CD8-positive, alpha-beta memory T cell (primary cell): ENCODE data around the gene C1QL1. TPM values are rescaled to one million over a fixed set of nuclear protein-coding genes. Genes with fewer than 3 reads are reported as not detected.
A peak's percentile ranks its signal among the peaks of the same experiment; 100 is the strongest.

Experiments
- CTCF ChIA-PET: fragments of 350-600 bp; sonication (Branson Sonifier 250); formaldehyde crosslinking; loops from one replicate; lab custom pipeline; 2021; ENCODE audit warnings: antibody characterized with exemption; lab: Charles Lee
- POLR2A ChIA-PET: fragments of 350-600 bp; sonication (Branson Sonifier 250); formaldehyde crosslinking; loops from one replicate; lab custom pipeline; 2021; ENCODE audit warnings: antibody characterized with exemption; lab: Charles Lee
- DNase-seq, 5 donors: peaks; one replicate each; pipeline versions ENCODE4 v3.0.0 to v3.0.0-alpha.2; 2020 to 2022; ENCODE audit warnings: mixed read lengths in 1 of 5
- H3K27ac ChIP-seq: one replicate; pipeline ENCODE4 v1.7.0; 2013; ENCODE audit warnings: low read depth, mild to moderate bottlenecking, low read length, moderate library complexity
- H3K27me3 ChIP-seq: 2 replicates; pipeline ENCODE4 v1.7.0; 2013; ENCODE audit warnings: low read length, mild to moderate bottlenecking; ENCODE audit not compliant: insufficient read depth, poor library complexity, severe bottlenecking
- H3K36me3 ChIP-seq: 2 replicates; pipeline ENCODE4 v1.7.0; 2013; ENCODE audit warnings: mild to moderate bottlenecking, low read length, moderate library complexity; ENCODE audit not compliant: insufficient read depth
- H3K4me1 ChIP-seq: 2 replicates; pipeline ENCODE4 v1.7.0; 2013; ENCODE audit warnings: mild to moderate bottlenecking, low read length, moderate library complexity; ENCODE audit not compliant: insufficient read depth
- H3K4me3 ChIP-seq: 2 replicates; pipeline ENCODE4 v1.7.0; 2013; ENCODE audit warnings: mild to moderate bottlenecking, low read length
- H3K9me3 ChIP-seq: 2 replicates; pipeline ENCODE4 v1.7.0; 2013; ENCODE audit warnings: mild to moderate bottlenecking, low read length
- H3K27ac Mint-ChIP-seq, 8 donors: one replicate each; pipeline ENCODE4 v1.8.0; 2020 to 2021; ENCODE audit warnings: mixed read lengths in 8 of 8, mild to moderate bottlenecking in 6 of 8, inconsistent platforms in 3 of 8, moderate library complexity in 3 of 8
- H3K27me3 Mint-ChIP-seq, 2 donors: one replicate each; pipeline ENCODE4 v1.8.0; 2020 to 2021; ENCODE audit warnings: mixed read lengths in 2 of 2, mild to moderate bottlenecking in 1 of 2, moderate library complexity in 1 of 2
- H3K36me3 Mint-ChIP-seq, 3 donors: one replicate each; pipeline ENCODE4 v1.8.0; 2020 to 2021; ENCODE audit warnings: mixed read lengths in 3 of 3, inconsistent platforms in 1 of 3, mild to moderate bottlenecking in 1 of 3
- H3K4me1 Mint-ChIP-seq, 3 donors: one replicate each; pipeline ENCODE4 v1.8.0; 2020 to 2021; ENCODE audit warnings: mixed read lengths in 3 of 3, inconsistent platforms in 1 of 3, mild to moderate bottlenecking in 1 of 3
- H3K4me3 Mint-ChIP-seq, 7 donors: one replicate each; pipeline ENCODE4 v1.8.0; 2020 to 2021; ENCODE audit warnings: mixed read lengths in 7 of 7, mild to moderate bottlenecking in 6 of 7, moderate library complexity in 4 of 7, inconsistent platforms in 2 of 7
- H3K9me3 Mint-ChIP-seq, 5 donors: one replicate each; pipeline ENCODE4 v1.8.0; 2020 to 2022; ENCODE audit warnings: mixed read lengths in 5 of 5, mild to moderate bottlenecking in 3 of 5, moderate library complexity in 2 of 5, inconsistent platforms in 1 of 5
- polyA plus RNA-seq: library from polyadenylated mRNA; unstranded; fragments of 300-500 nt; fragmentation: Illumina TruSeq; gene quantifications from one replicate; pipeline ENCODE4 v1.2.3, GENCODE V29; 2021
- total RNA-seq, 2 experiments: library from RNA; stranded (reverse); gene quantifications; one replicate each; pipeline ENCODE4 v1.2.3, GENCODE V29; 2021

C1QL1 gene
- total and polyA plus RNA-seq, 3 experiments from 2014 or later: not detected

GRCh38 chr17:44982113-44982702 lies 14.1 kb upstream of the C1QL1 start:
- Histone ChIP-seq H3K27ac (no peak overlapping the region), H3K9me3 (no peaks in the 10 kb centered on the region), H3K4me3 (no peak overlapping the region), H3K36me3 (no peaks in the 10 kb centered on the region), H3K27me3 (peaks cover 25% of the 10 kb centered on the region), H3K4me1 (peaks cover 2% of the 10 kb centered on the region)
- H3K4me1 Mint-ChIP-seq: peaks cover 0 to 1% (median 0%) of the 10 kb centered on the region in 3 donors
- POLR2A ChIA-PET: no interaction called here
- no peak overlapping the region for H3K4me3 Mint-ChIP-seq
- DNase-seq: no peak
- peaks cover 0 to 2% (median 0%) of the 10 kb centered on the region in 5 donors for H3K9me3 Mint-ChIP-seq
- peaks cover 22 to 32% of the 10 kb centered on the region in 2 donors for H3K27me3 Mint-ChIP-seq
- peak overlapping the region in 1 of 8 donors; percentile 1 for H3K27ac Mint-ChIP-seq
- CTCF ChIA-PET: no interaction called here
- H3K36me3 Mint-ChIP-seq: peaks cover 0 to 4% (median 1%) of the 10 kb centered on the region in 3 donors

DNA sequence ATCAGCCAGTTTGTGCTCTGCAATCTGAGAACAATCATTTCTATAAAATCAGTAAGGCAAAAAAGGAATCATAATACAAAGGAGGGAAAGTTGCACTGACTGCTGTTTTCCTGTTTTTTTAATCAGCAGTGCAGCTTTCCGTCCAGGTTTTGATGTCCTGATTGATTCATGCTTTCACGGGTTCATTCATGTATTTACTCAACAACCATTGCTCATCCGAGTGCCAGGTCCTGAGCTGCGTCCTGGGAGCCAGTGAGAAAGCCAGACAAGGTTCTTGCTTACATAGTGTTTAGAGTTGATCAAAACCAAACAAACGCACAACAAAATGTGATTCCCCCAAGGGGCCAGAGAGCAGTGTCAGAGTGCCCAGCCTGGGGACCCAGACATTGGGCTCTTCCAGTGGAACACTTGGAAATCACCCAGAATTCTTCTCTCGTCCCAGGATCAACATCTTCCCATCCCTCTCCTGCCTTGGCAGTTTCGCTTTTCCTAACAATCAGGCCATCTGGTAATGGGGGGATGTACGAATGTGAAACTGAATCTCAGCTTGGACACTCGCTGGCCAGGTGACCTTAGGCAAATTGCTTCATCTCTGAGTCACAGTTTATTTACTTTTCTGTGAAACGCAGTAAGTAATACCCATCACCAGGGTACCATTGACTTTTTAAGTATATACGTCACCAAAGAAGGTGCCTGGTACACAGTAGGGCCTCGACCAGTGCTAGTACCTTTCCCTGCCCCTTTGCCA lies 13.3 kb upstream of the C1QL1 start:
- H3K9me3 ChIP-seq: no peaks in the 10 kb centered on the region
- no peaks in the 10 kb centered on the region for H3K36me3 ChIP-seq
- Mint-ChIP-seq H3K9me3 (peaks cover 0 to 2% (median 0%) of the 10 kb centered on the region in 5 donors), H3K4me1 (no peaks in the 10 kb centered on the region), H3K27me3 (peaks cover 19 to 35% of the 10 kb centered on the region in 2 donors), H3K27ac (no peak overlapping the region), H3K4me3 (no peak overlapping the region), H3K36me3 (peaks cover 0 to 4% (median 1%) of the 10 kb centered on the region in 3 donors)
- DNase-seq: no peak
- no peak overlapping the region for H3K27ac ChIP-seq
- H3K4me3 ChIP-seq: no peak overlapping the region
- ChIA-PET CTCF (no interaction called here), POLR2A (no interaction called here)
- H3K4me1 ChIP-seq: no peaks in the 10 kb centered on the region
- H3K27me3 ChIP-seq: peaks cover 22% of the 10 kb centered on the region

GRCh38 chr17:44979426-44979995 lies 11.4 kb upstream of the C1QL1 start:
- Histone ChIP-seq H3K27ac (no peak overlapping the region), H3K36me3 (no peaks in the 10 kb centered on the region), H3K4me3 (no peak overlapping the region), H3K27me3 (peaks cover 15% of the 10 kb centered on the region), H3K9me3 (no peaks in the 10 kb centered on the region), H3K4me1 (no peaks in the 10 kb centered on the region)
- peaks cover 0 to 2% (median 0%) of the 10 kb centered on the region in 5 donors for H3K9me3 Mint-ChIP-seq
- CTCF ChIA-PET: no interaction called here
- no peak for DNase-seq
- POLR2A ChIA-PET: interaction anchor here (0.6 kb wide), 1 partner anchor 924 kb away, joined by 5 read pairs; no protein-coding TSS in a partner anchor
- no peak overlapping the region for H3K4me3 Mint-ChIP-seq
- no peak overlapping the region for H3K27ac Mint-ChIP-seq
- peaks cover 0 to 4% (median 1%) of the 10 kb centered on the region in 3 donors for H3K36me3 Mint-ChIP-seq
- H3K4me1 Mint-ChIP-seq: no peaks in the 10 kb centered on the region
- H3K27me3 Mint-ChIP-seq: peaks cover 16 to 41% of the 10 kb centered on the region in 2 donors

DNA sequence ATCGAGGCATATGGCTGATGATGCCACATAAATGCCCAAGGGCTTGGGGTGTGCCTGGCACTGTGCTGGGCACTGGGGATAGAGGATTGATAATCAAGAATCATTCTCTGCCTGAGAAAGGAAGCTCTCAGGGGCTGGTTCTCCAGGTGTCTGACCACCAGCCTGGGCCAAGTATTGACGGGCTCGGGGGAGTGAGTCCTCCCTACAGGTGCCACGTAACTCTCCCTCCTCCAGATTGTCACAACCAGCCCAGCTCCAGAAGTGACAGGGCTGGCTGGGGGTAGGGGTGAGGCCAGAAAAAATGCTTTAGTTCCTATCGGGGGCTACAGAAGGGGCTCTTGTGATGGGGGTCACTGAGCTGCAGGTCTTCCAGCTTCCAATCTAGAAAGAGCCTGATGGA lies 10.7 kb upstream of the C1QL1 start:
- Histone ChIP-seq H3K4me1 (no peaks in the 10 kb centered on the region), H3K36me3 (no peaks in the 10 kb centered on the region), H3K27ac (no peak overlapping the region), H3K4me3 (no peak overlapping the region), H3K27me3 (peaks cover 15% of the 10 kb centered on the region), H3K9me3 (no peaks in the 10 kb centered on the region)
- H3K4me3 Mint-ChIP-seq: no peak overlapping the region
- ChIA-PET POLR2A (no interaction called here), CTCF (no interaction called here)
- H3K27me3 Mint-ChIP-seq: peaks cover 19 to 44% of the 10 kb centered on the region in 2 donors
- H3K4me1 Mint-ChIP-seq: no peaks in the 10 kb centered on the region
- H3K36me3 Mint-ChIP-seq: peaks cover 0 to 4% (median 1%) of the 10 kb centered on the region in 3 donors
- DNase-seq: no peak
- no peak overlapping the region for H3K27ac Mint-ChIP-seq
- peaks cover 0 to 2% (median 0%) of the 10 kb centered on the region in 5 donors for H3K9me3 Mint-ChIP-seq

DNA sequence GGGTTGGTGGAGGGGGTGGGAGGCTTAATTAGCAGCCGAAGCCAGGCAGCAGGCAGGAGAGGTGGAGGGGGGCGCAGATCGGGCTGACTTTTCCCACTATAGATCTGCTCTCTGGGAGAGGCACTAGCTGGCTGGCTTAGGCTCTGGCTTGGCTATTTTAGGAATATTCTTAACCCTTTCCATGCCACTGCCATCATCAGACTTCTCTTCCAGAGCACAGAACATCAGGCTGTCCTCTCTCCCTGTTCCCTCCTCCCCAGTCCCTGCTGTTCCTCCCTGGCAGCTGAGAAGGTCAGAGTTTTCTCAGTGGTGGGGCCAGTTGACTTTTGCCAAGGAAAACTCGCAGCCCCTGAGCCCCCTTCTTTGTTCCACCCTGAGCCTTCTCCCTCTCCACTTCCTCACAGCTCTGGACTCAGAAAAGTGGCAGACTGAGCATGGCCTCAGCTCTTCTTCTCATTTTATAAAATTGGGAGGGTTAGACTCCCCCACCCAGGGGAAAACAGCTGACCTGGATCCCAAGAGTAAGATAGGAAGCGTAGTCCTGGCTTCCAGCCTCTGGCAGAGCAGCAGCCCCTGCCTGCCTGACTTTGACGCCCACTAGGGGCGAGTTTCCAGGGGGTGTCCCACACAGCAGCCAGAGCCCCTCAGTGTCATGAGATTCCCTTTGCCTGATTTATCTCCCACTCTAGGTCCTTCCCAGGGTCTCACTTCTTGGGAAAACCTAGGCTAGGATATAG lies 9.9 kb upstream of the C1QL1 start:
- Mint-ChIP-seq H3K9me3 (peaks cover 0 to 2% (median 0%) of the 10 kb centered on the region in 5 donors), H3K4me3 (no peak overlapping the region), H3K36me3 (peaks cover 0 to 4% (median 1%) of the 10 kb centered on the region in 3 donors), H3K27ac (no peak overlapping the region), H3K4me1 (no peaks in the 10 kb centered on the region), H3K27me3 (peaks cover 21 to 47% of the 10 kb centered on the region in 2 donors)
- H3K27me3 ChIP-seq: peaks cover 15% of the 10 kb centered on the region
- no peak overlapping the region for H3K4me3 ChIP-seq
- H3K27ac ChIP-seq: no peak overlapping the region
- no peaks in the 10 kb centered on the region for H3K9me3 ChIP-seq
- POLR2A ChIA-PET: no interaction called here
- H3K36me3 ChIP-seq: no peaks in the 10 kb centered on the region
- CTCF ChIA-PET: interaction anchor here (0.8 kb wide), 1 partner anchor 18 kb away, joined by 3 read pairs; no protein-coding TSS in a partner anchor
- no peak for DNase-seq
- no peaks in the 10 kb centered on the region for H3K4me1 ChIP-seq

DNA sequence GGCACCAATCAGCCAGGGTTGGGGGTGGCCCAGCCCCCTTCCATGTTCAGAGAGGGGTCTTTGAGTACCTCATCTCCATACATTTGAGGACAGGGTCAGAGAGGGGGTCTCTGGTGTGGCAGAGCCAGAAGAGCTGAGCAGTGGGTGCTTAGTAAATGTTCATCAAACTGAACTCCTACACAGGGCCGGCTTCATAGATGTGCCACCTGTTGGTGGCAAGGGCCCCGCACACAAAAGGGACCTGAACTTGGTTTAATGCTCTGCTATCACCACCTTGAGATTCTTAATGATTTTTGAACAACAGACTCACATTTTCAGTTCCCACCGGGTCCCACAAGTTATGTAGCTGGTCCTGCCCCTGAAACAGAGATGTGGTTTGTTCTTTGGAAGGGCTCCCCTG lies 9.0 kb upstream of the C1QL1 start:
- Histone ChIP-seq H3K9me3 (no peaks in the 10 kb centered on the region), H3K27ac (no peak overlapping the region), H3K36me3 (no peaks in the 10 kb centered on the region), H3K27me3 (peaks cover 15% of the 10 kb centered on the region), H3K4me1 (no peaks in the 10 kb centered on the region), H3K4me3 (no peak overlapping the region)
- DNase-seq: no peak
- peaks cover 0 to 3% (median 1%) of the 10 kb centered on the region in 3 donors for H3K4me1 Mint-ChIP-seq
- H3K27ac Mint-ChIP-seq: no peak overlapping the region
- CTCF ChIA-PET: interaction anchor here (0.8 kb wide), 1 partner anchor 17 kb away, joined by 3 read pairs; no protein-coding TSS in a partner anchor
- peaks cover 0 to 4% (median 1%) of the 10 kb centered on the region in 3 donors for H3K36me3 Mint-ChIP-seq
- H3K27me3 Mint-ChIP-seq: peaks cover 23 to 54% of the 10 kb centered on the region in 2 donors
- no peaks in the 10 kb centered on the region for H3K9me3 Mint-ChIP-seq
- POLR2A ChIA-PET: no interaction called here
- H3K4me3 Mint-ChIP-seq: no peak overlapping the region

DNA sequence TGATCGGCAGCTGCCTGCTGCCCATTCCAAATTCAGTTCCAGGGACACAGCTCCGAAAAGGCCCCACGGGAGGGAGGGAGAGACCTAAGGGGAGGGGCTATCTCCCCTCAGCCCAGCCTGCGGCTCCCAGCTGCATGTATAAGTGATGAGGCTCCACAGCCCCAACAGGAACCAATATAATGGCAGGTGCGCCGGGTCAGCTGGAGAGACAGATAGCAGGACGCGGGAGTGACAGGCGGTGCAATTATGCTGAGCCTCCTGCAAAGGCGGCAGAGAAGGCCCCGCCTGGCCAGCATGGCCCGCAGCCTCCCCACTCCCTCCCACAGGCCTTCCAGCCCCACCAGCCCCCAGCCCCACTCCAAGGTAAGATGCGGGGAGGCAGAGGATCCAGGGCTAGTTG lies 8.1 kb upstream of the C1QL1 start:
- Histone ChIP-seq H3K4me3 (no peak overlapping the region), H3K27ac (no peak overlapping the region), H3K27me3 (peaks cover 15% of the 10 kb centered on the region), H3K9me3 (no peaks in the 10 kb centered on the region), H3K4me1 (no peaks in the 10 kb centered on the region), H3K36me3 (no peaks in the 10 kb centered on the region)
- H3K9me3 Mint-ChIP-seq: no peaks in the 10 kb centered on the region
- H3K36me3 Mint-ChIP-seq: peaks cover 0 to 4% (median 1%) of the 10 kb centered on the region in 3 donors
- POLR2A ChIA-PET: no interaction called here
- DNase-seq: no peak
- H3K4me1 Mint-ChIP-seq: peaks cover 0 to 6% (median 2%) of the 10 kb centered on the region in 3 donors
- CTCF ChIA-PET: no interaction called here
- H3K27ac Mint-ChIP-seq: no peak overlapping the region
- H3K27me3 Mint-ChIP-seq: peaks cover 25 to 56% of the 10 kb centered on the region in 2 donors
- no peak overlapping the region for H3K4me3 Mint-ChIP-seq
